B cell (primary cell): Measurements from ENCODE around the gene ZNF277.

Experiments
- EZH2 ChIP-seq: IDR thresholded peaks from 2 replicates; pipeline ENCODE4 v1.6.1; 2012; ENCODE audit warnings: borderline replicate concordance, low read depth, mild to moderate bottlenecking, moderate library complexity, low read length; ENCODE audit not compliant: insufficient read depth, poor library complexity, severe bottlenecking
- TF ChIP-seq, protein P1 (sequence below): fragments of 200-600 bp; IDR thresholded peaks from one replicate; pipeline ENCODE4 v1.8.0; 2022; ENCODE audit warnings: antibody characterized with exemption, mild to moderate bottlenecking

DNA sequence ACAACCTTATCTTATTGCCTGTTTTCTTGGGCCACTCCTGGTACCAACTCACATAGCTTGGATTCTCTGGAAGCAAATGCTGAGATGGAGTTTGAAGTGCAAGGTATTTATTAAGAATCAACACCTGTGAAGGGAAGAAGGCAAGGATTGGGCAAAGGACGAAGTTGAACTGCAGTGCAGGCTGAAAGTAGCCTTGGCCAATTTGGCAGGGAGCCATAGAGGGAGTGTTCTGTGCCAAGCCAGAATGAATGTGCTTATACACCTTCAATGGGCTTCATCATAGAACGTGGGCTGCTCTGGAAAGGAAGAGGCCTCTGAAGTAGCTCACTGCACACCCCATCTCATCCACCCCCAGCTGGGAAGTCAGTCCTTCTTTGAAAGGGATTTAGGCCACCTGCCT, 163.9 kb downstream of the ZNF277 start:
- TF ChIP-seq, protein P1, sequence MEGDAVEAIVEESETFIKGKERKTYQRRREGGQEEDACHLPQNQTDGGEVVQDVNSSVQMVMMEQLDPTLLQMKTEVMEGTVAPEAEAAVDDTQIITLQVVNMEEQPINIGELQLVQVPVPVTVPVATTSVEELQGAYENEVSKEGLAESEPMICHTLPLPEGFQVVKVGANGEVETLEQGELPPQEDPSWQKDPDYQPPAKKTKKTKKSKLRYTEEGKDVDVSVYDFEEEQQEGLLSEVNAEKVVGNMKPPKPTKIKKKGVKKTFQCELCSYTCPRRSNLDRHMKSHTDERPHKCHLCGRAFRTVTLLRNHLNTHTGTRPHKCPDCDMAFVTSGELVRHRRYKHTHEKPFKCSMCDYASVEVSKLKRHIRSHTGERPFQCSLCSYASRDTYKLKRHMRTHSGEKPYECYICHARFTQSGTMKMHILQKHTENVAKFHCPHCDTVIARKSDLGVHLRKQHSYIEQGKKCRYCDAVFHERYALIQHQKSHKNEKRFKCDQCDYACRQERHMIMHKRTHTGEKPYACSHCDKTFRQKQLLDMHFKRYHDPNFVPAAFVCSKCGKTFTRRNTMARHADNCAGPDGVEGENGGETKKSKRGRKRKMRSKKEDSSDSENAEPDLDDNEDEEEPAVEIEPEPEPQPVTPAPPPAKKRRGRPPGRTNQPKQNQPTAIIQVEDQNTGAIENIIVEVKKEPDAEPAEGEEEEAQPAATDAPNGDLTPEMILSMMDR: no peak
- TF ChIP-seq EZH2: no peak
